HG03175 (cell line): Measurements from ENCODE around the gene HMCN1.
A peak's percentile ranks its signal among the peaks of the same experiment; 100 is the strongest.

Source experiments
- ATAC-seq: cut with Tn5 transposase; IDR thresholded peaks from one replicate; pipeline ENCODE4 v1.9.1; 2021; ENCODE audit warnings: mild to moderate bottlenecking, moderate library complexity; ENCODE audit not compliant: unreplicated experiment

The HMCN1 gene

DNA sequence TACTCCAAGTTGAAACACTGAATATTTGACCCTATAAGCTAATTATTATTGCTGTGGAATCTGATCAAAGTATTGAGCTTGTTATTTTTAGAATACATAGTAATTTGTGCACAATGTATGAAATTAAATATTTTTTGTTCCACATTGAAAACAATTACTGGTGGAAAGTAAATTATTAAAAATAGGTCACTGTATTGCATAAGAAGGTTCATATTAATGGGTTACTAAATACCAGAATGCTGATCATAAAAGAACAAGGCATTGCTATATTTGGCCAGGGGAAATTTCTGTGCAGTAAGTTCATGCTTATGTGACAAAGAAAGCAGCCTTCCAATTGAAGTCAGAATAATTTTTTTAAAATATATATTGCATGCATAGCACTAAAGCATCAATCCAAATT, 481.4 kb downstream of the HMCN1 start:
- ATAC-seq = no peak

DNA sequence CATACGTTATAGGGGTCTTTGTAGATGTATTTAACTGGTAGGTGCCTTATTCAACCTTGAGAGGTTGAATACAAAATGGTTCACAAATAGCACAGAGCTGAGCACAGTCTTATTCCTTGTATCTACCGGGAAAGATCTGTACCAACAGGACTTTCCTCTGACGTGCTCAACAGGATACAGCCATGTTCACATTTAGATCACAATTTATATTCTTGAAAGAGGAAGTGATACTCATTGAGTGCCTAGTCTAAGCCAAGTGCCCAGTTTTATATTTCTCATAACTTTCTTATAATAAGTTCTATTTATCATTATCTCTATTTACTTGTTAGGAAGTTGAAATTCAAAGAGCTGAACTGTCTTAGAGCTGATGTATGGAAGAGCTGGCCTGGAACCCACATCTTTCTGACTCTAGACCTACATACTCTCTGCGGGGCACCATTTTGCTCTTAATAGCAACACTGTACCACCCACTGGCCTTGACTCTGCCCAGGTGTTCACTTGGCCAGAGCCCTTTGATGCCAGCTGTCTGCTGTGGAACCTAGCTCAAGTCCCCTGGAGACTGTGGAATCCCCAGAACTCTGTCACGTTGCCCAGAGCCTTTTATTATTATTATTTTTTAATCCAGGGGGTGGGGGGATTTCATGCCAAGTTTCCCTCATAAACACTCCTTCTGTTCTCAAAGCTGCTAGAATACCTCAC, 484.6 kb downstream of the HMCN1 start:
- peak; percentile 86 for ATAC-seq

- ATAC-seq = no peak
Measured at GRCh38 chr1:186220067-186220466, 485.9 kb downstream of the HMCN1 start.

GRCh38 chr1:186220911-186221310, 486.7 kb downstream of the HMCN1 start:
- ATAC-seq = no peak

DNA sequence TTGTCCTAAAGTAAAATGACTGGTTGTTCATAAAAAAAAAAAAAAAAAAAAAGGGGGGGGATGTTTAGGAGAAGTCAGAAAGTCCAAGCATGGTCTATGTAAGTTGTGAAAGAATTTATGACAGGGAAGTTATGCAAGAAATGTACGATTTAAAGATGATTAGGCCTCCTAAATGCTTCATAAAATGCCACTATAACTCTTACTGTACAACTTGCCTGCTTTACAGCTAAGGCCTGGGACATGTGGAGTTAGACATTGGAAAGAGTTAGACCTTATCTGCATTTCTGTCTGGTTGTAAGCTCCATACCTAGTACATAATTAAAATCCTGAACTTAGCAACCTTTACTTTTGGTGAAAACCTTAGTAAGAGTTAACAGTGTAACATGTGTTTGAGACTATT, 490.9 kb downstream of the HMCN1 start:
- ATAC-seq = no peak

GRCh38 chr1:186228749-186229148, 494.6 kb downstream of the HMCN1 start:
- no peak for ATAC-seq

GRCh38 chr1:186231861-186232436, 497.8 kb downstream of the HMCN1 start:
- ATAC-seq = no peak

DNA sequence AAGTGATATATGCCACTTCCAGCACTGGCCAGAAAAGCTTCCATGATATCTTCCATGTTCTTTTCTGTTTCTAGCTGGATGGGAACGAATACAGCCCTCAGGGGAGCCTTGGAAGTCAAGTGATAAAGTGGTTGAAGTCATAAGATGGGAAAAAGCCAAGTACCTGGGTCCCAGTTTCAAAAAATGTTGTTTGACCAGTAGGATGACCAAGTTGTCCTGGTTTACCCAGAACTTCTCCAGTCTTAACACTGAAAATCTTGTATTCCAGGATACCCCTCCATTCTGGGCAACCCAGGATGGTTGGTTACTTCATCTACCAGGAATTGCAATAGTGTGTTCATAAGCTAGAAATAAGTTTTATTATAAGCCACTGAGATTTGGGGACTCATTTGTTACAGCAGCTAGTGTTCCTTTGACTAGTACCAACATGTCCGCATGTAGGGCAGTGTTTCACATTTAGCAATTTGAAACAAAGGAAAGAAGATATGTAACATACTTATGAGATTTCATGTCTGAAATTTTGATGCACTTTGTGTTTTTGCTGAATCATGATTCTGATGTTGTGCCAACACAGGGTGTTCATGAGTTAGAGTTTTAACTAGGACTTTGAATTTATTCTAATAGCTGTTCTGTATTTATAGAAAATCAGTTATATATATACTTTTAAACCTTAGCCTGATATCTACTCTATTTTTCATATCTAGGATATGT, 500.9 kb downstream of the HMCN1 start:
- no peak for ATAC-seq

- no peak for ATAC-seq
Measured at GRCh38 chr1:186235696-186236095, 501.5 kb downstream of the HMCN1 start.

DNA sequence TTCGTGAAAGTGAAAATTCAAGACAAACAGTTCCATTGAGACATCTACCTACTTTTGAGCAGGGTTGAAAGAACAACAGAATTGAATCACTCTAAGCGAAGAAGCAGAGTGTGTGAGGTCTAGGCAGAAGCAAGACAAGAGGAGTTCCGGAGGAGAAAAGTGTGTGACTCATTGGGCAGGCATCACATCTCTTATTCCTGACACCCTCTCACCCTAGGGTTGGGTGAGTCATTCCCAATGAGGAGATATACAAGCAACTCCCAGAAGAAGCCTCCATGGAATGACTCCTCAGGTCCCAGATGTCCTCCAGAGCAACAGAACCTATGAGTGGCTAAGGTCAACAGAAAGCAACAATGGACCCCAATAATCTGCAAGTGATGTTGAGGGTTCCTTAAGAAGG, 502.7 kb downstream of the HMCN1 start:
- no peak for ATAC-seq

- ATAC-seq = no peak
Measured at GRCh38 chr1:186239171-186239570, 505.0 kb downstream of the HMCN1 start.

- no peak for ATAC-seq
Measured at GRCh38 chr1:186240436-186240835, 506.2 kb downstream of the HMCN1 start.
